Putamen (tissue), 1 donor: ENCODE measurements around the gene RERGL.
"Not testable (repeated sequence)": the region's sequence is repeated elsewhere in the genome, so short reads cannot be mapped to it uniquely, and the experiment has no call there.

Experiments used
- DNase-seq: peaks from one replicate; pipeline ENCODE4 v3.0.0-alpha.2; 2016; ENCODE audit warnings: low spot score

Gene RERGL

GRCh38 chr12:18090093-18090492 lies at the start of gene RERGL:
Gene RERGL (minus strand): TSS chr12:18090193. CDS start chr12:18090140, 53 bp downstream.
- DNase-seq, result no peak

- no peak for DNase-seq
Measured at GRCh38 chr12:18139254-18139653, 49.3 kb upstream of the RERGL start.

- no peak for DNase-seq
Measured at GRCh38 chr12:18135509-18135908, 45.5 kb upstream of the RERGL start.

- DNase-seq, result no peak
Measured at GRCh38 chr12:18135086-18135485, 45.1 kb upstream of the RERGL start.

GRCh38 chr12:18130851-18131250 lies 40.9 kb upstream of the RERGL start:
- no peak for DNase-seq

GRCh38 chr12:18123707-18124106 lies 33.7 kb upstream of the RERGL start:
- DNase-seq, result no peak

GRCh38 chr12:18120899-18121298 lies 30.9 kb upstream of the RERGL start:
- no peak for DNase-seq

GRCh38 chr12:18108611-18109010 lies 18.6 kb upstream of the RERGL start:
- DNase-seq, result no peak

GRCh38 chr12:18103624-18104023 lies 13.6 kb upstream of the RERGL start:
- no peak for DNase-seq

- no peak for DNase-seq
Measured at GRCh38 chr12:18101043-18101442, 11.1 kb upstream of the RERGL start.

- no peak for DNase-seq
Measured at GRCh38 chr12:18084080-18084479, 5.9 kb downstream of the RERGL start.

- no peak for DNase-seq
Measured at GRCh38 chr12:18079541-18080246, 10.3 kb downstream of the RERGL start.

- DNase-seq, result no peak
Measured at GRCh38 chr12:18074001-18074400, 16.0 kb downstream of the RERGL start.

- no peak for DNase-seq
Measured at GRCh38 chr12:18072723-18073122, 17.3 kb downstream of the RERGL start.

GRCh38 chr12:18071336-18071735 lies 18.7 kb downstream of the RERGL start:
- no peak for DNase-seq

- no peak for DNase-seq
Measured at GRCh38 chr12:18068355-18068754, 21.6 kb downstream of the RERGL start.

- DNase-seq, result no peak
Measured at GRCh38 chr12:18066666-18067065, 23.3 kb downstream of the RERGL start.

GRCh38 chr12:18062867-18063266 lies 27.1 kb downstream of the RERGL start:
- not testable (repeated sequence) for DNase-seq

- no peak for DNase-seq
Measured at GRCh38 chr12:18057051-18057450, 32.9 kb downstream of the RERGL start.

- DNase-seq, result no peak
Measured at GRCh38 chr12:18054925-18055619, 34.9 kb downstream of the RERGL start.

GRCh38 chr12:18045446-18045992 lies 44.5 kb downstream of the RERGL start:
- DNase-seq, result no peak

- not testable (repeated sequence) for DNase-seq
Measured at GRCh38 chr12:18040060-18040742, 49.8 kb downstream of the RERGL start.
